ENCODE data around the gene MLLT1.

MLLT1 gene

GRCh38 chr19:6223461-6224307 is 56.1 kb downstream of the MLLT1 start:
- H3K4me1 ChIP-seq (ENCODE audit: control insufficient read depth, low read length), result no peaks in the 10 kb centered on the region
- no peaks in the 10 kb centered on the region for H3K9me3 ChIP-seq (ENCODE audit: control insufficient read depth, insufficient read depth, low read length)
- no peak overlapping the region for H3K27ac ChIP-seq (ENCODE audit: low read depth, low read length)
- no peaks in the 10 kb centered on the region; the same call in 1 of the 2 replicates for H4K20me1 ChIP-seq (ENCODE audit: control insufficient read depth, insufficient read depth, low read depth, low read length)
- H3K27me3 ChIP-seq (ENCODE audit: control insufficient read depth, low read length), result no peaks in the 10 kb centered on the region
- H3F3A ChIP-seq (ENCODE audit: control insufficient read depth, insufficient read depth), result no peaks in the 10 kb centered on the region
- H3K36me3 ChIP-seq (ENCODE audit: control insufficient read depth, low read length), result peaks cover 23% of the 10 kb centered on the region; the same call in 1 of the 2 replicates
- no peak for TF ChIP-seq EZH2phosphoT487 (IDR thresholded peaks at IDR 0.05; ENCODE audit: borderline replicate concordance, low read length)
- TF ChIP-seq CTCF (IDR thresholded peaks at IDR 0.05; ENCODE audit: low read depth, low read length, poor library complexity, severe bottlenecking), result no peak
- 0 out of 2 replicates have a peak, but pooled peaks cover 2% of the 10 kb centered on the region for H3K79me2 ChIP-seq (ENCODE audit: control insufficient read depth, low read length)
- H3K4me3 ChIP-seq (ENCODE audit: low read length), result no peak overlapping the region
- H3K4me2 ChIP-seq (ENCODE audit: low read length), result no peak overlapping the region
- H3K9me2 ChIP-seq (replicated peaks; ENCODE audit: control insufficient read depth, low read length), result no peaks in the 10 kb centered on the region

GRCh38 chr19:6222884-6223283 is 56.9 kb downstream of the MLLT1 start:
- Histone ChIP-seq H3K4me3 (ENCODE audit: low read length) (no peak overlapping the region), H3K27me3 (ENCODE audit: control insufficient read depth, low read length) (no peaks in the 10 kb centered on the region), H3K36me3 (ENCODE audit: control insufficient read depth, low read length) (peaks cover 23% of the 10 kb centered on the region; the same call in 1 of the 2 replicates), H3K79me2 (ENCODE audit: control insufficient read depth, low read length) (no peaks in the 10 kb centered on the region), H3K4me2 (ENCODE audit: low read length) (no peak overlapping the region), H3K27ac (ENCODE audit: low read depth, low read length) (no peak overlapping the region), H3F3A (ENCODE audit: control insufficient read depth, insufficient read depth) (no peaks in the 10 kb centered on the region), H3K4me1 (ENCODE audit: control insufficient read depth, low read length) (no peaks in the 10 kb centered on the region), H3K9me3 (ENCODE audit: control insufficient read depth, insufficient read depth, low read length) (no peaks in the 10 kb centered on the region), H4K20me1 (ENCODE audit: control insufficient read depth, insufficient read depth, low read depth, low read length) (no peaks in the 10 kb centered on the region; the same call in 1 of the 2 replicates), H3K9me2 (replicated peaks; ENCODE audit: control insufficient read depth, low read length) (no peaks in the 10 kb centered on the region)
- TF ChIP-seq EZH2phosphoT487 (IDR thresholded peaks at IDR 0.05; ENCODE audit: borderline replicate concordance, low read length) (no peak), CTCF (IDR thresholded peaks at IDR 0.05; ENCODE audit: low read depth, low read length, poor library complexity, severe bottlenecking) (no peak)

- no peaks in the 10 kb centered on the region for H3K9me3 ChIP-seq (ENCODE audit: control insufficient read depth, insufficient read depth, low read length)
- H3K36me3 ChIP-seq (ENCODE audit: control insufficient read depth, low read length), result peaks cover 21% of the 10 kb centered on the region; the same call in 1 of the 2 replicates
- H3K79me2 ChIP-seq (ENCODE audit: control insufficient read depth, low read length), result no peaks in the 10 kb centered on the region
- no peaks in the 10 kb centered on the region for H3K4me1 ChIP-seq (ENCODE audit: control insufficient read depth, low read length)
- no peak overlapping the region for H3K4me3 ChIP-seq (ENCODE audit: low read length)
- H3K9me2 ChIP-seq (replicated peaks; ENCODE audit: control insufficient read depth, low read length), result no peaks in the 10 kb centered on the region
- H3K27ac ChIP-seq (ENCODE audit: low read depth, low read length), result no peak overlapping the region
- no peak for TF ChIP-seq EZH2phosphoT487 (IDR thresholded peaks at IDR 0.05; ENCODE audit: borderline replicate concordance, low read length)
- TF ChIP-seq CTCF (IDR thresholded peaks at IDR 0.05; ENCODE audit: low read depth, low read length, poor library complexity, severe bottlenecking), result no peak
- no peaks in the 10 kb centered on the region for H3K27me3 ChIP-seq (ENCODE audit: control insufficient read depth, low read length)
- no peaks in the 10 kb centered on the region; the same call in 1 of the 2 replicates for H4K20me1 ChIP-seq (ENCODE audit: control insufficient read depth, insufficient read depth, low read depth, low read length)
- no peaks in the 10 kb centered on the region for H3F3A ChIP-seq (ENCODE audit: control insufficient read depth, insufficient read depth)
- H3K4me2 ChIP-seq (ENCODE audit: low read length), result no peak overlapping the region
Measured at GRCh38 chr19:6221878-6222746, 57.7 kb downstream of the MLLT1 start.
